HG03521 (cell line): ENCODE data around the gene CYB561D2.

Experiments
- ATAC-seq: cut with Tn5 transposase; IDR thresholded peaks from one replicate; pipeline ENCODE4 v1.9.1; 2021; ENCODE audit warnings: mild to moderate bottlenecking, moderate library complexity; ENCODE audit not compliant: unreplicated experiment

The CYB561D2 gene

GRCh38 chr3:50340448-50341329 lies 10.0 kb upstream of the CYB561D2 start, which contains the start of gene RASSF1:
Gene RASSF1 (minus strand): TSS chr3:50340836. CDS start chr3:50340805, 31 bp downstream.
- ATAC-seq: no peak

- no peak for ATAC-seq
Observed at GRCh38 chr3:50341537-50341936, 9.1 kb upstream of the CYB561D2 start.

- ATAC-seq: no peak
Observed at GRCh38 chr3:50341996-50342650, 8.5 kb upstream of the CYB561D2 start.

GRCh38 chr3:50342813-50343633 lies 7.6 kb upstream of the CYB561D2 start:
- no peak for ATAC-seq

- ATAC-seq: no peak
Observed at GRCh38 chr3:50345008-50345407, 5.7 kb upstream of the CYB561D2 start.

- no peak for ATAC-seq
Observed at GRCh38 chr3:50345586-50346234, 5.0 kb upstream of the CYB561D2 start, which contains the start of gene ZMYND10. Gene ZMYND10 (minus strand): TSS chr3:50345732. CDS start chr3:50345579, 153 bp downstream.

- no peak for ATAC-seq
Observed at GRCh38 chr3:50347187-50347813, 3.4 kb upstream of the CYB561D2 start.

- no peak for ATAC-seq
Observed at GRCh38 chr3:50350213-50350526, 492 bp upstream of the CYB561D2 start.

- no peak for ATAC-seq
Observed at GRCh38 chr3:50351323-50351697, 648 bp downstream of the CYB561D2 start.

- ATAC-seq: no peak
Observed at GRCh38 chr3:50352781-50353180, 2.1 kb downstream of the CYB561D2 start.

GRCh38 chr3:50353245-50354004 lies 2.8 kb downstream of the CYB561D2 start:
- no peak for ATAC-seq

- ATAC-seq: no peak
Observed at GRCh38 chr3:50354186-50354764, 3.6 kb downstream of the CYB561D2 start.

- ATAC-seq: no peak
Observed at GRCh38 chr3:50354850-50355249, 4.2 kb downstream of the CYB561D2 start.

- ATAC-seq: no peak
Observed at GRCh38 chr3:50355829-50356552, 5.3 kb downstream of the CYB561D2 start.

GRCh38 chr3:50356553-50356952 lies 5.9 kb downstream of the CYB561D2 start:
- ATAC-seq: no peak

- ATAC-seq: no peak
Observed at GRCh38 chr3:50357481-50357880, 6.8 kb downstream of the CYB561D2 start.

- ATAC-seq: no peak
Observed at GRCh38 chr3:50358355-50358910, 7.8 kb downstream of the CYB561D2 start.
